HEK293T (cell line): ENCODE results near the gene ADAP1.
"Not testable (repeated sequence)": the region's sequence is repeated elsewhere in the genome, so short reads cannot be mapped to it uniquely, and the experiment has no call there.

ENCODE experiments used
- CTCF ChIA-PET: fragments of 350-600 bp; formaldehyde crosslinking; extraction: SDS; loops from one replicate; lab custom pipeline; 2021; ENCODE audit warnings: antibody characterized with exemption, inconsistent platforms; lab: Yijun Ruan, JAX
- POLR2A ChIA-PET: fragments of 350-600 bp; formaldehyde crosslinking; extraction: SDS; loops from one replicate; lab custom pipeline; 2020; ENCODE audit warnings: antibody characterized with exemption, inconsistent platforms; lab: Yijun Ruan, JAX
- DNase-seq: peaks from one replicate; pipeline ENCODE4 v3.0.0; 2012; ENCODE audit warnings: mixed read lengths; ENCODE audit errors: extremely low spot score
- ARNT ChIP-seq: fragments of 450-650 bp; IDR thresholded peaks from 2 replicates; pipeline ENCODE4 v1.6.1; 2017; ENCODE audit warnings: mild to moderate bottlenecking
- BHLHE40 ChIP-seq: fragments of 450-650 bp; IDR thresholded peaks from 2 replicates; pipeline ENCODE4 v1.6.1; 2016; ENCODE audit warnings: mild to moderate bottlenecking, moderate library complexity, borderline replicate concordance
- CTBP1 ChIP-seq: fragments of 450-650 bp; IDR thresholded peaks from 2 replicates; pipeline ENCODE4 v1.6.1; 2016; ENCODE audit warnings: borderline replicate concordance
- ELF4 ChIP-seq: fragments of 450-650 bp; IDR thresholded peaks from 2 replicates; pipeline ENCODE4 v1.6.1; 2017; ENCODE audit warnings: antibody characterized with exemption
- FOXA1 ChIP-seq: fragments of 450-650 bp; IDR thresholded peaks from 2 replicates; pipeline ENCODE4 v1.6.1; 2016; ENCODE audit warnings: mild to moderate bottlenecking
- FOXK2 ChIP-seq: fragments of 450-650 bp; IDR thresholded peaks from 2 replicates; pipeline ENCODE4 v1.6.1; 2016; ENCODE audit warnings: mild to moderate bottlenecking
- FOXM1 ChIP-seq: fragments of 450-650 bp; IDR thresholded peaks from 2 replicates; pipeline ENCODE4 v1.6.1; 2017; ENCODE audit warnings: mild to moderate bottlenecking, borderline replicate concordance
- HDGF ChIP-seq: fragments of 450-650 bp; IDR thresholded peaks from 2 replicates; pipeline ENCODE4 v1.6.1; 2017; ENCODE audit warnings: antibody characterized with exemption, borderline replicate concordance
- L3MBTL2 ChIP-seq: fragments of 450-650 bp; conservative IDR thresholded peaks from 2 replicates; pipeline ENCODE4 v1.6.1; 2016; ENCODE audit warnings: mild to moderate bottlenecking
- LEF1 ChIP-seq: fragments of 450-650 bp; IDR thresholded peaks from 2 replicates; pipeline ENCODE4 v1.6.1; 2017; ENCODE audit warnings: mild to moderate bottlenecking, borderline replicate concordance
- NFRKB ChIP-seq: fragments of 450-650 bp; IDR thresholded peaks from 2 replicates; pipeline ENCODE4 v1.6.1; 2016; ENCODE audit warnings: mild to moderate bottlenecking, moderate library complexity
- PKNOX1 ChIP-seq: fragments of 450-650 bp; IDR thresholded peaks from 2 replicates; pipeline ENCODE4 v1.6.1; 2016
- SP1 ChIP-seq: fragments of 450-650 bp; IDR thresholded peaks from 2 replicates; pipeline ENCODE4 v1.6.1; 2017
- SUZ12 ChIP-seq: fragments of 450-650 bp; IDR thresholded peaks from 2 replicates; pipeline ENCODE4 v1.6.1; 2016; ENCODE audit warnings: mild to moderate bottlenecking
- TARDBP ChIP-seq: fragments of 450-650 bp; IDR thresholded peaks from 2 replicates; pipeline ENCODE4 v1.6.1; 2016
- ZNF384 ChIP-seq: fragments of 450-650 bp; IDR thresholded peaks from 2 replicates; pipeline ENCODE4 v1.6.1; 2016

Gene ADAP1

GRCh38 chr7:924541-925231 is 29.8 kb downstream of the ADAP1 start:
- TF ChIP-seq PKNOX1: no peak
- TF ChIP-seq SP1: no peak
- no peak for TF ChIP-seq FOXM1
- no peak for DNase-seq
- POLR2A ChIA-PET: no interaction called here
- CTCF ChIA-PET: no interaction called here

- CTCF ChIA-PET, POLR2A ChIA-PET, DNase-seq: not testable (repeated sequence)
Observed at GRCh38 chr7:924042-924441, 30.4 kb downstream of the ADAP1 start.

GRCh38 chr7:923108-924041 is 31.1 kb downstream of the ADAP1 start:
- POLR2A ChIA-PET: no interaction called here

GRCh38 chr7:922334-923107 is 32.0 kb downstream of the ADAP1 start:
- CTCF ChIA-PET: no interaction called here

More at GRCh38 chr7:923108-924041, 31.1 kb downstream of the ADAP1 start:
- TF ChIP-seq HDGF (no peak), CTBP1 (no peak), L3MBTL2 (no peak), FOXA1 (no peak), ZNF384 (no peak), FOXM1 (no peak), ARNT (no peak), BHLHE40 (no peak), ELF4 (no peak), SP1 (no peak), LEF1 (no peak), FOXK2 (no peak), TARDBP (no peak)
- CTCF ChIA-PET: no interaction called here
- DNase-seq: no peak

GRCh38 chr7:921581-922333 is 32.7 kb downstream of the ADAP1 start:
- CTCF ChIA-PET: no interaction called here
- POLR2A ChIA-PET: no interaction called here
- no peak for DNase-seq
- TF ChIP-seq FOXK2: no peak
- TF ChIP-seq SUZ12: no peak
- no peak for TF ChIP-seq HDGF
- TF ChIP-seq TARDBP: no peak
- TF ChIP-seq ARNT: no peak
- no peak for TF ChIP-seq LEF1
- TF ChIP-seq FOXM1: no peak
- no peak for TF ChIP-seq NFRKB
- no peak for TF ChIP-seq SP1
- TF ChIP-seq ELF4: no peak

More at GRCh38 chr7:922334-923107, 32.0 kb downstream of the ADAP1 start:
- POLR2A ChIA-PET: no interaction called here
- no peak for DNase-seq
- TF ChIP-seq FOXA1 (no peak), SUZ12 (no peak), FOXK2 (no peak), ARNT (no peak), NFRKB (no peak), LEF1 (no peak), CTBP1 (no peak), L3MBTL2 (no peak), SP1 (no peak), BHLHE40 (no peak), PKNOX1 (no peak)

GRCh38 chr7:921071-921461 is 33.4 kb downstream of the ADAP1 start:
- no peak for DNase-seq
- TF ChIP-seq L3MBTL2: no peak
- no peak for TF ChIP-seq SP1
- TF ChIP-seq TARDBP: no peak
- TF ChIP-seq PKNOX1: no peak
- no peak for TF ChIP-seq FOXA1
- no peak for TF ChIP-seq CTBP1
- no peak for TF ChIP-seq BHLHE40
- no peak for TF ChIP-seq FOXK2
- no peak for TF ChIP-seq FOXM1
- TF ChIP-seq LEF1: no peak
- TF ChIP-seq ZNF384: no peak
- no peak for TF ChIP-seq HDGF
- no peak for TF ChIP-seq SUZ12
- POLR2A ChIA-PET: no interaction called here
- CTCF ChIA-PET: no interaction called here
